ENCODE data around the gene MOB3A.
"Not testable (repeated sequence)": the region's sequence is repeated elsewhere in the genome, so short reads cannot be mapped to it uniquely, and the experiment has no call there.

Gene MOB3A

GRCh38 chr19:2043251-2043641 is 52.9 kb downstream of the MOB3A start:
- DNase-seq = no peak

DNA sequence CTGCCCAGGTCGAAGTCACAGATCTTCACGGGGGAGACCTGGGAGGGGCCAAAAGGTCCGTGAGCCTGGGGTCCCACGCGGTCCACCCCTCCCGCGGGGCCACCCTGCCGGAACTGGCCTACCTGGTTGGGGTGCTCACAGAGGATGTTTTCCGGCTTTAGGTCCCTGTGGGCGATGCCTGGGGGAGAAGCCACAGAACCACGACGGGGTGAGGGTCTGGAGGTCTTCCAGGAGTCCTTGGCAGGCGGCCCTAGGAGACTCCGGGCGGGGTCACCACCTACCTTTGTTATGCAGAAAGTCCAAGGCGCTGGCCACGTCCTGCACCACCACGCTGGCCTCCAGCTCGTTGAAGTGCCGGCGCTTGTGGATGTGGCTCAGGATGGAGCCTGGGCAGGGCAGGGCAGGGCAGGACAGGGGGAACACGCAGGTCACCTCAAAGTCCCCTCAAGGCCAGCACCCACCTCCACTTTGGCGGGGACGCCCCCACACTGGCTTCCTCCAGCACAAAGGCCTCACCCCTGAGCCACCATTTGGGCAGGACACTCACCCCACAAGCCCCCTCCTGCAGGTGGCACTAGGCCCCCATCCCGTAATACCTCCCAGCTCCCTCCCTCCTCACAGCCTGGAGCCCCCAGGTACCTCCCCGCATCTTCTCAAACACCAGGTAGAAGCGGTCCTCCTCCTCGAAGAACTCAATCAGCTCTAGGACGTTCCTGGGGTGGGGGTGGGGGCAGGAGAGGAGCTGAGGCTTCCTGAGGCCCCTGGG is 53.5 kb downstream of the MOB3A start:
- DNase-seq = no peak

- DNase-seq = peak; percentile 100
Measured at GRCh38 chr19:2041683-2042484, 54.2 kb downstream of the MOB3A start.

DNA sequence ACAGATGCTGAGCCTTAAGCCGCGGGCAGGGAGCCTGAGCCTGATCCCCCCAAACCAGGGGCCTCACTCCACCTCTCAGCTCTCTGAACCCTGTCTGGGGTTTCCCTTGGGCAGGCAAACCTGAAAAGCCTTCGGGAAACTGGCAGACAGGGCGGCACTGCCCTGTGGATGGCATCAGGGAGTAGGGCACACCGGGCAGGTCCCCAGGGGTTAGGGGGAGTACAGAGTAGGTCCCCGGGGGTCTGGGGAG is 54.8 kb downstream of the MOB3A start:
- no peak for DNase-seq

GRCh38 chr19:2040647-2041432 is 55.3 kb downstream of the MOB3A start:
- no peak for DNase-seq

GRCh38 chr19:2039959-2040646 is 56.0 kb downstream of the MOB3A start:
- no peak for DNase-seq

DNA sequence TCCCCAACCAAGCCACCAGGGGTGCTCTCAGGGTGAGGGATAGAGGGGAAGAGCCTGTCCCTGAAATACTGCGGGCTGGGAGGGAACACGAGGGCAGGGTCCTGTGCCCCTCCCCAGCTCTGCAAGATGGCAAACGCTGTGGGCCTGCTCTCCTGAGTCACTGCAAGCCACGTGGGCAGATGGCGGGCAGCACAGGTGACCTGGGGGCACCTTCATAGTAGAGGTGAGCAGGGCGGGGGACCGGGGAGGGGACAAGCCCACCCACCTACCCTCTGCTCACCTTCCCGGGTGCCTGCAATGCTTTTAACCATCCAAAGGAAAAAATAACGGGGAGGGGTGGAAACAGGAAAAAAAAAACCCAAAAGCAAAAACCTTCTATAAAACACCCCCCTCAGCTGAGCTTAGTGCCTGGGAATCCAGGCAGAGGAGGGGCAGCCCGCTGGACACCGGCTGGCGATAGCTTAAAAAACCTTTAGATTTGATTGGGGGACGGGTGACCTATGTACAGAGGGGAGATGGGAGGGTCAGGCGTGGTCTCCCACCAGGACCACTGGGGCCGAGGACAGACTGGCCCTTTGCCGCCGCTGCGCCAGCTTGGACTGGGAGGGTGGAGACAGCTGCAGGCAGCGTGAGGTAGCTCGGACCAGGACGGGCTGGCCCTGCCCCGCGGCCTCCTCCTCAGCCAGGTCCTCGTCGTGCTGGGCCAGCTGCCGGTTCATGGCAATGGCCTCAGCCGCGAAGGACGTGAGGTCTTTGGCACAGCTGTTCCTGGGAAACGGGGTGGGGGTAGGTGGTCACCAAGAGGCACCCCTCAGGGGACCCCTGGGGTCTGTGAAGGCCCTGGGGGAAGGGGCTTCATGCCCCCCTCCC is 56.8 kb downstream of the MOB3A start:
- no peak for DNase-seq

GRCh38 chr19:2038284-2039088 is 57.6 kb downstream of the MOB3A start:
- DNase-seq = no peak

- DNase-seq = no peak
Measured at GRCh38 chr19:2037651-2038255, 58.4 kb downstream of the MOB3A start.

DNA sequence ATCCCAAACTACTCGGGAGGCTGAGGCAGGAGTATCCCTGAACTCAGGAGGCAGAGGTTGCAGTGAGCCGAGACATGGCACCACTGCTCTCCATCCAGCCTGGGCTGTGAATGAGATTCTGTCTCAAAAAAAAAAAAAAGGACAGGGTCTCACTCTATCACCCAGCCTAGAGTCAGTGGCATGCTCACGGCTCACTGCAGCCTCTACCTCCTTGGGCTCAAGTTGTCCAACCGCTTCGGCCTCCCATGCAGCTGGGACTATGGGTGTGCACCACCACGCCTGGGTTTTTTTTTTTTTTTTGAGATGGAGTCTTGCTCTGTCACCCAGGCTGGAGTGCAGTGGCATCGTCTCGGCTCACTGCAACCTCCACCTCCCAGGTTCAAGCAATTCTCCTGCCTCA is 59.7 kb downstream of the MOB3A start:
- no peak for DNase-seq

GRCh38 chr19:2035590-2035991 is 60.5 kb downstream of the MOB3A start:
- DNase-seq = no peak

DNA sequence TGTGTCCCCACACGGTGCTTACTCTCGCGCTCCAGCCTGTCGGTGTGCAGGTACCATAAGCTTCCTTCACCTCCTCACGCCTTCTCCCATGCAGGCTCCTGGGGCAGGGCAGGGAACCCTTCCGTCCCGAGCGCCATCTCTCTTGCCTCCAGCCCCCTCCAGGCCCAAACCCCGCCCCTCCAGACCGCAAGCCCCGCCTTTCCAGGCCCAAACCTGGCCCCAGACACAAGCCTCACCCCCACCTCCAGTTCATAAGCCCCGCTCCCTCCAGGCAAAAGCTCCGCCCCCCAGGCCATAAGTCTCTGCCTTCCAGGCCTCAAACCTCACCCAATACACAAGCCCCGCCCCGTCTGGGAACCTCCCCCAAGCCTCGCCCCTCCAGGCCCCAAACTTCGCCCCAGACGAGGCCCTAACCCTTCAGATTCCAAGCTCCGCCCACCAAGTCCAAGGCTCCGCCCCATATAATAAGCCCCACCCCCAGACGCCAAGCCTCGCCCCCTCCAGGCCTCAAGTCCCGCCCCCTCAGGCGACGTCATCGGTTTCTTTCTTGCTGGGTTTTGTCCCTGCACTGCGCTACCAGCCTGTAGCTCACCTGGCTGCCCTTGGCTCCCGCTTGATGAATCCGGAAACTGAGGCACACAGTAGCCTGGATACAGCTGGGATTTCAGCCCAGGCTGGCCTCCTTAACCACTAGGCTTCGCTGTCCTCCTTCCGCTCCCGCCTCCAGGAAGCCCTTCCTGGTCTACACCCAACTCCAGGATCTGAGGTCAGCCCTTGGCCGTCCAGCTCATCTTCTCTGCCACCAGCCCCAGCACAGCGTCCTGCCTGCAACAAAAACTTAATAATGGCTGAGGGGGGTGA is 61.2 kb downstream of the MOB3A start:
- peak; percentile 70 for DNase-seq

GRCh38 chr19:2034253-2034652 is 61.9 kb downstream of the MOB3A start:
- not testable (repeated sequence) for DNase-seq

- DNase-seq = no peak
Measured at GRCh38 chr19:2033825-2034159, 62.3 kb downstream of the MOB3A start.

- DNase-seq = no peak
Measured at GRCh38 chr19:2033115-2033824, 62.9 kb downstream of the MOB3A start.

DNA sequence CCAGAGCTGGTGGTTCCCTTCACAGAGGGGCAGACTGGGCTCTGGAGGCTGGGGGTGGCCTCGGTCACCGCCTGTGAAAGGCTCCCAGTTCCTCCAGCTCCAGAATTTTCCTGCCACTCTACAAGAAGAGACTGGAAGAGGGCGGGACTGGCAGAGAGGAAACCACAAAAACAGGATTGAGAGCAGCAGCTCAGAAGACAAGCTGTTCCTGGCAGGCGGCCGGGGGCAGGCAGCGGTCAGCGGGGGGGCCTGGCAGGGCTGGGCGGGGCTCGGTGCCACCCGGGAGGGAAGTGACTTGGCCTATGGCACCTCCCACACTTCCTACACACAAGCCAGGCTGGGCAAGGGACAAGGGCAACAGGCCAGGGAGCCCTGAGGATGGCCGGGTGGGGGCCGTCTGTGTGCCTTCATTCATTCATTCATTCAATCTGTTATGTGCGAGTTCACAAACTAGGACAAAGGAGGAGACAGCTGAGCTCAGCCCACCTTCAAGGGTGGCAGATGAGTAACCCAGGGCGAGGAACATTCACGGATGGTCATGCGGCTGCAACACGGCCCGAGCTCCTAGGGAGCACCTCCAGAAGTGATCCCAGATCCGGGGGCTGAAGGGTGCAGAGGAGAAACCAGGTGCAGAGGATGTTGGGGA is 63.7 kb downstream of the MOB3A start:
- DNase-seq = no peak

GRCh38 chr19:2027361-2027760 is 68.8 kb downstream of the MOB3A start:
- DNase-seq = no peak

DNA sequence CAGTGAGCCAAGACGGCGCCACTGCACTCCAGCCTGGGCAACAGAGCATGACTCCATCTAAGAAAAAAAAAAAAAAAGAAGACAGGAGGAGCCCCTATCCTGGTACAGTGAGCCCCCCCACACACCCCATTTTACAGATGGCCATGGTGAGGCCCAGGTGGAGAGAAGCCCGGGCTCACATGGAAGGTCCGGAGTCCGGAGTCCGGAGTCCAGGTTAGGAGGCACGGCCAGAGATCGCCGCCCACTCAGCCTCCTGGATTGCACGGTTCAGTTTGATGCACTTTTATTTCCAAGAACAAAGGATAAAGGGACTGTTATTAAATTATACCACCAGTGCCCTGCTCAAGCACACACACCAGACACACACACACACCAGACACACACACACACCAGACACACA is 69.4 kb downstream of the MOB3A start:
- DNase-seq = no peak

DNA sequence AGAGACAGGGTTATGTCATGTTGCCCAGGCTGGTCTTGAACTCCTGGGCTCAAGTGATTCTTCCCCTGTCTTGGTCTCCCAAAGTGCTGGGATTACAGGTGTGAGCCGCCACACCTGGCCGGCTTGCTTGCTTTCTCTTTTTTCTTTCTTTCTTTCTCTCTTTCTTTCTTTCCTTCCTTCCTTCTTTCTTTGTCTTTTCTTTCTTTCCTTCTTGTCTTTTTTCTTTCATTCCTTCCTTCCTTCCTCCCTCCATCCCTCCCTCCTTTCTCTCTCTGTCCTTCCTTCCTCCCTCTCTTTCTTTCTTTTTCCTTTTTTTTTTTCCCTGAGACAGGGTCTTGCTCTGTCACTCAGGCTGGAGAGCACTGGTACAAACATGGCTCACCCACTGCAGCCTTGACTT is 73.8 kb downstream of the MOB3A start:
- DNase-seq = no peak
